Measurements from ENCODE around the gene NAALADL2.

- no peak for TF ChIP-seq CTCF (IDR thresholded peaks at IDR 0.05)
- no peak for TF ChIP-seq POLR2AphosphoS5 (IDR thresholded peaks at IDR 0.05; ENCODE audit: low read depth, low read length)
- TF ChIP-seq REST (IDR thresholded peaks at IDR 0.05; ENCODE audit: insufficient read depth in 1 of 2, low read depth in 2 of 2, low read length in 1 of 2) = no peak
- TF ChIP-seq TCF7L2 (IDR thresholded peaks at IDR 0.05; ENCODE audit: low read depth, low read length) = no peak
Observed at GRCh38 chr3:175357758-175358157, 498.6 kb downstream of the NAALADL2 start.
